Fibroblast of peridontal ligament (primary cell): ENCODE results near the gene COPG2.
"Not testable (repeated sequence)": the region's sequence is repeated elsewhere in the genome, so short reads cannot be mapped to it uniquely, and the experiment has no call there.

ENCODE experiments used
- DNase-seq: peaks from one replicate; pipeline ENCODE4 v3.0.0-alpha.2; 2010; ENCODE audit errors: extremely low read depth

The COPG2 gene

GRCh38 chr7:130650611-130651120 is 17.9 kb downstream of the COPG2 start:
- DNase-seq, result no peak

DNA sequence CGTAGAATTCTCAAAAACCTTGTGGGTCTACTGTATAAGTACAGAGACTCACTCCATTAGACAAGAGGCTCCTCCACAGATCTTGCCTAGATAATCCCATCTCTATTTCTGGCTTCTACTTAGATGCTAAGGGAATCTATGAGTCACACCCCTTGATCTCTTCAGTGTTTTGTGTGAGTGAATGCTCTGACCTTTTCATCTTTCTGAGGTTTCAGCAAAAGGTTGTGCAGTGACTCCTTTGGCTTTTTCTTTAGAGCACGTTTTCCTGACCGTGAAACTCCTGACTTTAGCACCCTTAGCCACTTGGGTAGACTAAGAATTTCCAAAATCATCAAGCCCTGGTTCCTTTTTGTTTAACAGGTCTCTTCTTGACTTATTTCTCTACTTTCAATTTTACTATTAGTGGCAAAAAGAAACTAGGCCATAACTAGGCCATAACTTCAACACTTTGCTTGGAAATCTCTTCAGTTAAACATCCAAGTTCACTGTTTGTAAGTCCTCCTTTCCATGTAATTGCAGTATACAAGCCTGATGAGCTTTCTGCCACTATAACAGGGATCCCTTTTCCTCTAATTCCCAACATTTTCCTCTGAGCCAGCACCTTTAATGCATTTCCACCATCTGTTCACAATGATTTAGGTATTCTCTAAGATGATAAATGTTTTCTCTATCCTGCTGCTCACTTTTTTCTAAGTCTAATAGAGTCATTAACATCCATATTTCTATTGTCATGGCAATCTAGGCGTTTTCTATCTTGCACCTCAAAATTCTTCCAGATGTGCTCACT is 19.4 kb downstream of the COPG2 start:
- DNase-seq, result peak; percentile 63

DNA sequence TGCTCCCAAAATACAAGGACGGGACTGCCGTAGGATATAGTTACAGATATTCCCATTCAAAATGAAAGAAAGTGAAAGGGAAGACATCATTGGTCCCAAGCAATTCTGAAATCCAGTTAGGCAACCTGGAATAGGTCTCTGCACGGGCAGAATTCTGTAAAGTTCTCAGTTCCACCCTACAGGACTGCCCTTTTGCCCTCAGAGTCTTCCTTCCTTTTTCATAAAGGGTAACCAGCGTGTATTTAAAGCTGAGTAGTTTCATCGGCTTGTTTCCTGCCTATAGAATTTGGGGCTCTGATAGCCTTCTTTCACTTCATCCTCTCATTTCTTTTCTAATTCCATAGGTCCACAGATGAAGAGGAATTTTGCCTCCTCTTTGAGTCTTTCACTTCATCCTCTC is 20.0 kb downstream of the COPG2 start:
- DNase-seq, result no peak

- no peak for DNase-seq
Observed at GRCh38 chr7:130642383-130642782, 26.2 kb downstream of the COPG2 start.

DNA sequence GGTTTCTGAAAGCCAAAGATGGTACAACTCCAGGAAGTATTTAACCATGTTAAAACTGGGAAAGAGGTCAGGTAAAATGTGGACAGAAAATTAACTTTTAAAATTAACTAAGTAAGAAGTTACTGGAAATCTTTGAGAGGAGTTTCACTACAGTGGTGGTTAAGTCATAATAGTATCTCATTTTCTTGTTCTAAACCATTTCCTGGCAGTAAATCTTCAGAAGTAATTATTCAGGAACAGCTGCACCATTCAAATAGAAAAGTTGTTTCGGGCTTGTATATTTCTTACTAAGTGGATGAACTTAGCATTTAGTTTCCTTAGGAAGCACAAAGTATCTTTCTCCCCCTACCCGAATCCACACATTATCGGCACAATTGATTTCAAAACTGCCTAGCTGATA is 27.1 kb downstream of the COPG2 start:
- DNase-seq, result no peak

- no peak for DNase-seq
Observed at GRCh38 chr7:130641040-130641439, 27.5 kb downstream of the COPG2 start.

DNA sequence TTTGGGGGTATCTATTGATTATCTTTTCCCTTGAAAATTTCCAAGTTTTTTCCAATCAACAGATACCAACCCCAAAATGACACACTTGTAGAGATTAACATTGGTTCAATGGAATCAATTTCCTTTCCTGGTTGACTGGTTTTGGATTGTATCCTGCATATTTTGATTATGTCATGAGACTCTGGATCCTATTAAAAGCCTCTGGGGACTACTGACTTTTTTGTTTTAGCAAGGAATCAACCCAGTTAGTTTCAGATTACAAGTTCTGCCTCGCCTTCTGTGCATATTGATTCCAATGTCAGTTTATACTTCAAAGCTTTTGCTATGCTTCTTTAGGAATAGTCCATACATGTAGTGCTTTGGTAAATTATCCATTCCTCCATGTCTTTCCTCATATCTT is 29.2 kb downstream of the COPG2 start:
- DNase-seq, result peak; percentile 70

GRCh38 chr7:130632111-130632510 is 36.4 kb downstream of the COPG2 start:
- DNase-seq, result peak; percentile 39

GRCh38 chr7:130628901-130629300 is 39.6 kb downstream of the COPG2 start:
- no peak for DNase-seq

DNA sequence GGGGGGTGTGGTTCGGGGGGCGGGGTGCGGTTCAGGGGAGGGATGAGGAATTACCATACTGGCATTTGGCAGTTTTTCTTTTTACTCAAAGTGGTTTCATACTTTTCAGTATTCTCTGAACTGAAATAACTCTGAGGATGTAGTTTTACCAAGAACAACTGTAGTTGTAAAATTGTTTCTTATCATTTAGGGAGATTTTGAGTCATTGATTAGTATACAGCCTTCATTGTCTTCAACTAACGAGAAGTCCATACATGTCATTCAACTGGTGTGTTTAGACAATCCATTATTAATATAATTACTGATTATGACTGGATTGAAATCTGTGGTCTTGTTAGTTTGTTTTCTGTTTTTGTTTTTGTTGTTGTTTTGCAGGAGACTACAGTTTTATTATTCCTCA is 40.8 kb downstream of the COPG2 start:
- no peak for DNase-seq

DNA sequence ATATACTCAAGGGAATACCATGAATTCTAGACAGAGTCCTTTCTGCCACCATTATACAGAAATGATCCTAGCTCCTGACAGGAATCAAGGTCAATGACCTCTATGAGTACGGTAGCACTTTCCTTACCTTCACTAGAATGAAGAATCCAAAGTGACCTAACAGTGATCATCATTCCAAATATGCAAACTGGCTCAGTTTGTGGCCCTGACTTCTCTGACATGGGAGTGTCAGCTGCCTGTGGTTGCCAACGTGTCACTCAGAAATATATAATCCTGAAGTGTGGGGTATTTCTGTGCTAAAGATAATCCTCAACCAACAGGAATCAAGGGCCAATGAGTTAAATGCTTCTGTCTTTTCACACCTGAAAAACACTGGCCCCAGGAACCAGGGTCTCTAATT is 45.7 kb downstream of the COPG2 start:
- DNase-seq, result no peak

DNA sequence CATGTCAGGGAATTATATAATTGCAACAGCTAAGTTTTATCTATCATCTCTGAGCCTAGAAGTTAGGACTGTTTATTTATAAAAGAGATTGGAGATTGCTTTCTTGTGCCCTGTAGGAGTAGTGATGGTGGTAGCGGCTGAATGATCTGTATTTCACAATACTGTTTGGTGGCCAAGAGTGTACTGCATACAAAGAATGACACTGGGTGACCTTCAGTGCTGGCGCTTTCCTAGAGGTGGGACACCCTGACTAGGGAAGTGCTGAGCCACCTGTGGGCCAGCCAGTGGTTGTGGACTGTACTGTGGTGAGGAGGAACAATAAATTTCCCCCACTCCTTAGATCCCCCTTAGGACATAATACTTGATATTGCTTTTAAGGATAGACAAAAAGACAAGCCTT is 53.0 kb downstream of the COPG2 start:
- no peak for DNase-seq

GRCh38 chr7:130614449-130614848 is 54.1 kb downstream of the COPG2 start:
- DNase-seq, result no peak

- no peak for DNase-seq
Observed at GRCh38 chr7:130611218-130611617, 57.3 kb downstream of the COPG2 start.

GRCh38 chr7:130607066-130607465 is 61.5 kb downstream of the COPG2 start:
- DNase-seq, result not testable (repeated sequence)

DNA sequence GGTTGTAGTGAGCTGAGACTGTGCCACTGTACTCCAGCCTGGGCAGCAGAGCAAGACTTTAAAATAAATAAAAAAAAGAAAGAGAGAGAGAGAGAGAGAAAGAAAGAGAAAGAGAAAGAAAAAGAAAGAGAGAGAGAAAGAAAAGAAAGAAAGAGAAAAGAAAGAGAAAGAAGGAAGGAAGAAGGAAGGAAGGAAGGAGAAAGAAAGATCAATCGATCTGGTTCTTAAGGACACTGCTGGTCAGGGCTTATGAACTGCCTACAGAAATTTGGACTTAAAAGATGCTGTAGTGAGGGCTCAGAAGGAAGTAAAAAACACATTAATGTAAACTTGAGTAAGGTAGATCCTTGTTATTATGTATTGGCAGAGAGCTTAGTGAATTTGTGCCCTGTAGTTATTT is 62.4 kb downstream of the COPG2 start:
- DNase-seq, result no peak

DNA sequence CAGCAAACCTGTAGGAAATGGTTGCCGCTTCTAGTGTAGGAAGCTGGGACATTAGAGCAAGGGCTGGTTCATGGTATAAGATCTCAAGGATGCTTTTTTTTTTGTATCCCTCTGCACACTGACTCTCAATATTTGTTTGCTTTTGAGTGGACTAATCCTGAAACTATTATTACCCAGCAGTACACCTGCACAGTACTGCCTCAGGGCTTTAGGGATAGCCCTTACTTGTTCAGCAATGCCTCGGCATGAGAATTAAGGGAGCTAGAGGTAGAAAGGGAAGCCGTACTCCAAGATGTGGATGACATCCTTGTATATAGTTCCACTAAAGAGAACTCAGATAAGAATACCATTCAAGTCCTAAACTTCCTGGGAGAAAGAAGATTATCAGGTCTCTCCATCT is 70.5 kb downstream of the COPG2 start:
- DNase-seq, result no peak

- DNase-seq, result peak; percentile 3
Observed at GRCh38 chr7:130595986-130596385, 72.6 kb downstream of the COPG2 start.

GRCh38 chr7:130593033-130593432 is 75.5 kb downstream of the COPG2 start:
- DNase-seq, result no peak

GRCh38 chr7:130591464-130591863 is 77.1 kb downstream of the COPG2 start:
- not testable (repeated sequence) for DNase-seq

- not testable (repeated sequence) for DNase-seq
Observed at GRCh38 chr7:130585932-130586331, 82.6 kb downstream of the COPG2 start.

GRCh38 chr7:130575110-130575509 is 93.4 kb downstream of the COPG2 start:
- DNase-seq, result not testable (repeated sequence)

- not testable (repeated sequence) for DNase-seq
Observed at GRCh38 chr7:130570144-130570543, 98.4 kb downstream of the COPG2 start.

GRCh38 chr7:130566898-130567280 is 101.7 kb downstream of the COPG2 start:
- DNase-seq, result no peak
